Measurements from ENCODE around the gene IQCM.

DNA sequence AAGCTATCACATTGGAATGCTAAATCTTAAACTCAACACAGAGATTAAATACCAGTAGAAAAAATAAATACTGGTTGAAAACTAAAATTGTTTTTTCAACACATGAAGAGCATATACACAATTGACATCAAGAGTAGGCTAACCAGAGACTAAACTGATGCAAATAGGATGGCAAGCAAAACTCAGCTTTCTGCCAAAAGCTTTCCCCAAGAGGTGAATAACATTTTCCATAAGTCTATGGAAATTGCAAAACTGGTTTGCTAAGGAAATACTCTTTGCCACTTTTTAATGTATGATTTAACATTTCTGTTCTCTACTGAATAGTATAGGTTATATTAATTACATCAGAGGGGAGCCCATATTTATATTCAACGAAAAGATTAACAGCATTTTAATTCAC is 23.8 kb downstream of the IQCM start:
- TF ChIP-seq, protein P1, sequence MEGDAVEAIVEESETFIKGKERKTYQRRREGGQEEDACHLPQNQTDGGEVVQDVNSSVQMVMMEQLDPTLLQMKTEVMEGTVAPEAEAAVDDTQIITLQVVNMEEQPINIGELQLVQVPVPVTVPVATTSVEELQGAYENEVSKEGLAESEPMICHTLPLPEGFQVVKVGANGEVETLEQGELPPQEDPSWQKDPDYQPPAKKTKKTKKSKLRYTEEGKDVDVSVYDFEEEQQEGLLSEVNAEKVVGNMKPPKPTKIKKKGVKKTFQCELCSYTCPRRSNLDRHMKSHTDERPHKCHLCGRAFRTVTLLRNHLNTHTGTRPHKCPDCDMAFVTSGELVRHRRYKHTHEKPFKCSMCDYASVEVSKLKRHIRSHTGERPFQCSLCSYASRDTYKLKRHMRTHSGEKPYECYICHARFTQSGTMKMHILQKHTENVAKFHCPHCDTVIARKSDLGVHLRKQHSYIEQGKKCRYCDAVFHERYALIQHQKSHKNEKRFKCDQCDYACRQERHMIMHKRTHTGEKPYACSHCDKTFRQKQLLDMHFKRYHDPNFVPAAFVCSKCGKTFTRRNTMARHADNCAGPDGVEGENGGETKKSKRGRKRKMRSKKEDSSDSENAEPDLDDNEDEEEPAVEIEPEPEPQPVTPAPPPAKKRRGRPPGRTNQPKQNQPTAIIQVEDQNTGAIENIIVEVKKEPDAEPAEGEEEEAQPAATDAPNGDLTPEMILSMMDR (optimal IDR thresholded peaks at IDR 0.05 in 1 of 3, IDR thresholded peaks at IDR 0.05 in 1 of 3, conservative IDR thresholded peaks at IDR 0.05 in 1 of 3; ENCODE audit: extremely low read depth in 1 of 3, insufficient read depth in 2 of 3, low read length in 3 of 3) = no peak
- no peak for TF ChIP-seq EZH2 (IDR thresholded peaks at IDR 0.05; ENCODE audit: low read length)
